IMR-90 (cell line): ENCODE results near the gene FOXL3. TPM values are rescaled to one million over a fixed set of nuclear protein-coding genes. Genes with fewer than 3 reads are reported as not detected.

Source experiments
- ATAC-seq: fragments of 200-7000 bp; cut with Tn5 transposase; 2 replicates; pipeline ENCODE4 v1.9.1; 2020; ENCODE audit warnings: low read depth, mild to moderate bottlenecking, moderate library complexity
- BruUV-seq: library from RNA; stranded (reverse); fragments of 400-500 nt; replicated peaks from 2 replicates; lab custom pipeline; 2021; lab: Mats Ljungman, UMichigan
- CTCF ChIA-PET: fragments of 300-600 bp; formaldehyde crosslinking; extraction: SDS; loops from one replicate; lab custom pipeline; 2021; ENCODE audit warnings: antibody characterized with exemption; lab: Yijun Ruan, JAX
- POLR2A ChIA-PET: fragments of 300-600 bp; sonication (Branson Sonifier 250); formaldehyde crosslinking; loops from one replicate; lab custom pipeline; 2022; ENCODE audit warnings: antibody characterized with exemption; ENCODE audit not compliant: unreplicated experiment; lab: Charles Lee
- DNase-seq: peaks from one replicate; pipeline ENCODE4 v3.0.0; 2013
- H2AFZ ChIP-seq: replicated peaks from 2 replicates; pipeline ENCODE3; 2013; ENCODE audit warnings: low read length, mild to moderate bottlenecking; ENCODE audit not compliant: poor library complexity
- H2AK5ac ChIP-seq: 2 replicates; pipeline ENCODE4 v1.6.1; 2013; ENCODE audit warnings: low read depth, low read length, inconsistent platforms
- H2AK9ac ChIP-seq: replicated peaks from 2 replicates; pipeline ENCODE3; 2013; ENCODE audit warnings: mild to moderate bottlenecking, low read depth, low read length, moderate library complexity; ENCODE audit not compliant: poor library complexity
- H2BK120ac ChIP-seq: 2 replicates; pipeline ENCODE4 v1.6.1; 2013; ENCODE audit warnings: low read depth, low read length, inconsistent platforms
- H2BK15ac ChIP-seq: 3 replicates; pipeline ENCODE4 v1.6.1; 2013; ENCODE audit warnings: low read depth, low read length, inconsistent platforms
- H2BK20ac ChIP-seq: 2 replicates; pipeline ENCODE4 v1.6.1; 2013; ENCODE audit warnings: low read depth, mild to moderate bottlenecking, inconsistent platforms, low read length, moderate library complexity
- H2BK5ac ChIP-seq: 2 replicates; pipeline ENCODE4 v1.6.1; 2013; ENCODE audit warnings: mild to moderate bottlenecking, low read depth, low read length, inconsistent platforms; ENCODE audit not compliant: poor library complexity, severe bottlenecking
- H3K14ac ChIP-seq: replicated peaks from 2 replicates; pipeline ENCODE4 v1.6.1; 2013; ENCODE audit warnings: low read depth, low read length, inconsistent platforms
- H3K18ac ChIP-seq: 2 replicates; pipeline ENCODE4 v1.6.1; 2013; ENCODE audit warnings: low read depth, low read length, control low read depth
- H3K23ac ChIP-seq: 2 replicates; pipeline ENCODE4 v1.6.1; 2013; ENCODE audit warnings: low read depth, low read length, inconsistent platforms
- H3K27ac ChIP-seq: 2 replicates; pipeline ENCODE4 v1.5.1; 2013; ENCODE audit warnings: mild to moderate bottlenecking, control low read depth, low read length; ENCODE audit not compliant: insufficient read depth
- H3K27me3 ChIP-seq: 2 replicates; pipeline ENCODE4 v1.6.1; 2013; ENCODE audit warnings: low read length; ENCODE audit not compliant: control insufficient read depth, insufficient read depth
- H3K36me3 ChIP-seq: 2 replicates; pipeline ENCODE4 v1.6.1; 2013; ENCODE audit warnings: low read length, mixed read lengths; ENCODE audit not compliant: control insufficient read depth, insufficient read depth
- H3K4ac ChIP-seq: 2 replicates; pipeline ENCODE4 v1.6.1; 2013; ENCODE audit warnings: low read depth, low read length, inconsistent platforms
- H3K4me1 ChIP-seq: 2 replicates; pipeline ENCODE4 v1.6.1; 2013; ENCODE audit warnings: low read length, mixed read lengths; ENCODE audit not compliant: control insufficient read depth, insufficient read depth
- H3K4me2 ChIP-seq: 2 replicates; pipeline ENCODE4 v1.6.1; 2013; ENCODE audit warnings: low read depth, mild to moderate bottlenecking, control low read depth, low read length, moderate library complexity
- H3K4me3 ChIP-seq: 2 replicates; pipeline ENCODE4 v1.5.1; 2013; ENCODE audit warnings: low read depth, mild to moderate bottlenecking, control low read depth, low read length, moderate library complexity; ENCODE audit not compliant: insufficient read depth
- H3K56ac ChIP-seq: 2 replicates; pipeline ENCODE4 v1.6.1; 2013; ENCODE audit warnings: low read length, inconsistent platforms; ENCODE audit not compliant: insufficient read depth; ENCODE audit errors: extremely low read depth
- H3K79me1 ChIP-seq, 2 experiments: 2 replicates each; pipeline ENCODE4 v1.6.1; 2013; ENCODE audit warnings: low read length in 2 of 2, inconsistent platforms in 1 of 2, low read depth in 1 of 2
- H3K9ac ChIP-seq: 2 replicates; pipeline ENCODE4 v1.6.1; 2013; ENCODE audit warnings: low read depth, low read length, control low read depth
- H3K9me1 ChIP-seq: 2 replicates; pipeline ENCODE4 v1.6.1; 2013; ENCODE audit warnings: low read length, inconsistent platforms; ENCODE audit not compliant: insufficient read depth
- H3K9me3 ChIP-seq: 2 replicates; pipeline ENCODE4 v1.6.1; 2013; ENCODE audit warnings: low read length; ENCODE audit not compliant: control insufficient read depth, insufficient read depth
- H4K20me1 ChIP-seq: 2 replicates; pipeline ENCODE4 v1.6.1; 2013; ENCODE audit warnings: low read length, inconsistent platforms; ENCODE audit not compliant: insufficient read depth
- H4K5ac ChIP-seq: 2 replicates; pipeline ENCODE4 v1.6.1; 2013; ENCODE audit warnings: mild to moderate bottlenecking, low read depth, low read length, control low read depth
- H4K8ac ChIP-seq, 2 experiments: 2 replicates each; pipeline ENCODE4 v1.6.1; 2013; ENCODE audit warnings: low read depth in 2 of 2, low read length in 2 of 2, control low read depth in 1 of 2, inconsistent platforms in 1 of 2
- H4K91ac ChIP-seq: 2 replicates; pipeline ENCODE4 v1.6.1; 2013; ENCODE audit warnings: low read depth, low read length, inconsistent platforms; ENCODE audit not compliant: insufficient read depth
- BHLHE40 ChIP-seq: fragments of 150-350 bp; IDR thresholded peaks from 2 replicates; pipeline ENCODE4 v1.6.1; 2016; ENCODE audit warnings: mild to moderate bottlenecking, low read depth, low read length
- CEBPB ChIP-seq: IDR thresholded peaks from 2 replicates; pipeline ENCODE4 v1.6.1; 2012; ENCODE audit warnings: low read depth, low read length, improper control_type of control experiment
- CHD1 ChIP-seq: IDR thresholded peaks from 2 replicates; pipeline ENCODE4 v1.6.1; 2012; ENCODE audit warnings: low read depth, low read length, improper control_type of control experiment
- CTCF ChIP-seq: conservative IDR thresholded peaks from 2 replicates; pipeline ENCODE4 v1.5.1; 2012; ENCODE audit warnings: mild to moderate bottlenecking, low read depth, low read length, improper control_type of control experiment
- ELK1 ChIP-seq: fragments of 150-350 bp; IDR thresholded peaks from 2 replicates; pipeline ENCODE4 v1.6.1; 2016; ENCODE audit warnings: low read depth, mild to moderate bottlenecking, low read length, moderate library complexity, borderline replicate concordance
- FOS ChIP-seq: fragments of 150-350 bp; IDR thresholded peaks from 2 replicates; pipeline ENCODE4 v1.6.1; 2016; ENCODE audit warnings: low read depth, low read length
- MAFK ChIP-seq: IDR thresholded peaks from 2 replicates; pipeline ENCODE4 v1.6.1; 2012; ENCODE audit warnings: low read depth, low read length, improper control_type of control experiment
- MAZ ChIP-seq: IDR thresholded peaks from 2 replicates; pipeline ENCODE4 v1.6.1; 2012; ENCODE audit warnings: low read depth, mild to moderate bottlenecking, low read length, improper control_type of control experiment, moderate library complexity, borderline replicate concordance
- RAD21 ChIP-seq: IDR thresholded peaks from 2 replicates; pipeline ENCODE4 v1.6.1; 2012; ENCODE audit warnings: low read length, improper control_type of control experiment
- RFX5 ChIP-seq: IDR thresholded peaks from 2 replicates; pipeline ENCODE4 v1.8.0; 2012; ENCODE audit warnings: low read depth, mild to moderate bottlenecking, low read length, moderate library complexity
- WGBS, 2 experiments: methylation state at CpG; one replicate each; pipeline versions ENCODE4 v1.1.5 to v1.1.7; 2013; ENCODE audit warnings: missing lambda C conversion rate in 2 of 2; ENCODE audit not compliant: insufficient read length in 1 of 2; ENCODE audit errors: extremely low coverage in 2 of 2; 5-methylcytosine and 5-hydroxymethylcytosine counted together
- dilution Hi-C: fragments of 300-500 bp; cut with HindIII; formaldehyde crosslinking; loops from one replicate; pipeline ENCODE4 v1.14.3; 2018; ENCODE audit warnings: low sequenced_read_pairs; ENCODE audit not compliant: unreplicated experiment
- in situ Hi-C: fragments of 300-500 bp; cut with MboI; formaldehyde crosslinking; loops from 3 replicates; pipeline ENCODE4 v1.14.3; 2019; ENCODE audit warnings: low sequenced_read_pairs, inconsistent platforms, mixed read lengths
- intact Hi-C: fragments of 100-400 bp; cut with micrococcal nuclease; formaldehyde crosslinking; loops from 2 replicates; pipeline ENCODE4 v1.10.0; 2022
- polyA plus RNA-seq, 3 experiments: library from polyadenylated mRNA; depleted of rRNA; stranded (reverse); fragments of >200 nt; gene quantifications; 2 replicates each; pipeline ENCODE4 v1.2.3, GENCODE V29; 2012; ENCODE audit warnings: low replicate concordance in 1 of 3
- total RNA-seq: library from RNA; depleted of rRNA; stranded (reverse); fragments of >200 nt; gene quantifications from 2 replicates; pipeline ENCODE4 v1.2.3, GENCODE V29; 2012

The FOXL3 gene
- total and polyA plus RNA-seq, 2 of the 4 experiments (the other 2 are of a cell fraction) = not detected

- Histone ChIP-seq H3K36me3 (no peaks in the 10 kb centered on the region), H3K4me3 (no peak overlapping the region), H2BK120ac (no peak overlapping the region), H2BK20ac (no peak overlapping the region), H2BK15ac (no peak overlapping the region), H3K18ac (no peak overlapping the region), H3K79me1 (no peaks in the 10 kb centered on the region), H3K56ac (no peak overlapping the region), H2AK5ac (no peak overlapping the region), H4K91ac (no peak overlapping the region), H3K4me1 (no peaks in the 10 kb centered on the region), H2AK9ac (no peak overlapping the region), H3K27ac (no peak overlapping the region), H2BK5ac (no peak overlapping the region), H3K23ac (no peak overlapping the region), H3K9ac (no peak overlapping the region), H3K4me2 (no peak overlapping the region), H4K8ac (no peak overlapping the region), H4K20me1 (no peaks in the 10 kb centered on the region), H3K9me3 (no peaks in the 10 kb centered on the region), H3K9me1 (no peaks in the 10 kb centered on the region), H3K14ac (no peak overlapping the region), H3K27me3 (peaks cover 79% of the 10 kb centered on the region), H2AFZ (no peak overlapping the region), H4K5ac (no peak overlapping the region), H3K4ac (no peak overlapping the region)
- ChIA-PET CTCF (no interaction called here), POLR2A (no interaction called here)
- no TSS peak for BruUV-seq
- no peak for ATAC-seq
- intact Hi-C loops = no loop called here
- WGBS, 2 experiments = 83% methylated on average over 8 of the region's 14 CpGs; no CpG with 5 or more reads in 1 of the 2 experiments
- no peak for DNase-seq
- no peak for TF ChIP-seq CEBPB
- no peak for TF ChIP-seq ELK1
- TF ChIP-seq MAFK = no peak
- no peak for TF ChIP-seq CTCF
- no peak for TF ChIP-seq RFX5
- TF ChIP-seq MAZ = no peak
- no peak for TF ChIP-seq BHLHE40
- TF ChIP-seq CHD1 = no peak
- no peak for TF ChIP-seq FOS
- TF ChIP-seq RAD21 = no peak
- dilution Hi-C loops = no loop called here
- in situ Hi-C loops = no loop called here
These were observed 1.3 kb upstream of the FOXL3 start for GRCh38 chr7:288671-289101.
